LNCaP clone FGC (cell line): ENCODE results near the gene CA11.
"Not testable (repeated sequence)": the region's sequence is repeated elsewhere in the genome, so short reads cannot be mapped to it uniquely, and the experiment has no call there.

Experiments used
- DNase-seq: peaks from one replicate; pipeline ENCODE4 v3.0.0-alpha.2; 2011; ENCODE audit warnings: low read depth
- H3K4me3 ChIP-seq: 2 replicates; pipeline ENCODE4 v1.5.1; 2011; ENCODE audit warnings: mild to moderate bottlenecking, low read depth, low read length, control low read depth
- CTCF ChIP-seq: IDR thresholded peaks from 2 replicates; pipeline ENCODE4 v1.5.1; 2012; ENCODE audit warnings: mild to moderate bottlenecking; ENCODE audit not compliant: control insufficient read depth, insufficient read depth; ENCODE audit errors: extremely low read depth

CA11 gene

GRCh38 chr19:48659768-48660167 is 13.8 kb upstream of the CA11 start:
- no peak overlapping the region for H3K4me3 ChIP-seq
- no peak for DNase-seq
- TF ChIP-seq CTCF, result no peak

- no peak overlapping the region for H3K4me3 ChIP-seq
- no peak for TF ChIP-seq CTCF
Observed at GRCh38 chr19:48658483-48658882, 12.5 kb upstream of the CA11 start.

GRCh38 chr19:48657828-48658227 is 11.8 kb upstream of the CA11 start:
- DNase-seq, H3K4me3 ChIP-seq: not testable (repeated sequence)

More at GRCh38 chr19:48658483-48658882, 12.5 kb upstream of the CA11 start:
- no peak for DNase-seq

DNA sequence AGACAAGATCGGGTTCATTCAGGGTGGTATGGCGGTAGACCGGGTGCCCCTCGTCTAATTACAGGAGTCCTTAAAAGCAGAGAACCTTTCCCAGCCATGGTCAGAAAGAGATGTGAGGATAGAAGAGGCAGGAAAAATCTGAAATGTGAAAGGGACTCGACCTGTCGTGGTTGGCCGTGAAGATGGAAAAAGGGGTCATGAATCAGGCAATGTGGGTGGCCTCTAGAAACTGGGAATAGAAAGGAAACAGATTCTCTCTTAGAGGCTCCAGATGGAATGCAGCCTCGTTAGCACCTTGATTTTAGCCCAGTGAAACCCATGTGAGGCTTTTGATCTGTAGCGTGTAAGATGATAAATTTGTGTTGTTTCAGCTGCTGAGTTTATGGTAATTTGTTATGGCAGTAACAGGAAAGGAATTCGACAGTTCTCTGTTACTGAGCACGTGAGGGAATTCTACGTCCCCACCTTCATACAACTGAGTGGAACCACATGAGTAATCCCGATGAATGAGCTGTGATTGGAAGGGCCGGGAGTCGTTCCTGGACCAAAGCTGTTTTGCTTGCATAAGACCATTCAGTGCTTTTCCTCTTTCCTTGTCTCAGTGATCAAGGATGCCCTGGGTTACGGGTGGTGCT is 11.0 kb upstream of the CA11 start:
- no peak for DNase-seq
- H3K4me3 ChIP-seq, result no peak overlapping the region
- TF ChIP-seq CTCF, result no peak

- no peak for TF ChIP-seq CTCF
- no peak for DNase-seq
- H3K4me3 ChIP-seq, result no peak overlapping the region
Observed at GRCh38 chr19:48654299-48655059, 8.5 kb upstream of the CA11 start.

DNA sequence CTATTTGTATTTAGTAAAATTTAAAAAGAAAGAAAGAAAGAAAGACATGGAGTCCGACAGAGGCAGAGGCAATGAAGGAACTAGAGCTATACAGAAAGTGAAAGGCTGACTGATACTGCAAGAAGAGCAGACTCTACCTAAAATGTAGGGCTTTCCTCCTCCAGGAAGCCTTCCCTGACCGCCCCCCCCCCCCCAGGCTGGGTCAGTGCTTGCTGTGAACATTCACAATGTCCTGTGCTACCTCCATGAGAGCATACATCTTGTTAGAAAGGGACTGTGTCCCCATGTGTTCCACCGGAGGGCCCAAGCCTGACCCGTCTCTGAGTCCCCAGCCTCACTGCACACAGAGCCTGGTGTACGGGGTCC is 5.7 kb upstream of the CA11 start:
- TF ChIP-seq CTCF, result no peak
- no peak overlapping the region for H3K4me3 ChIP-seq
- DNase-seq, result no peak

DNA sequence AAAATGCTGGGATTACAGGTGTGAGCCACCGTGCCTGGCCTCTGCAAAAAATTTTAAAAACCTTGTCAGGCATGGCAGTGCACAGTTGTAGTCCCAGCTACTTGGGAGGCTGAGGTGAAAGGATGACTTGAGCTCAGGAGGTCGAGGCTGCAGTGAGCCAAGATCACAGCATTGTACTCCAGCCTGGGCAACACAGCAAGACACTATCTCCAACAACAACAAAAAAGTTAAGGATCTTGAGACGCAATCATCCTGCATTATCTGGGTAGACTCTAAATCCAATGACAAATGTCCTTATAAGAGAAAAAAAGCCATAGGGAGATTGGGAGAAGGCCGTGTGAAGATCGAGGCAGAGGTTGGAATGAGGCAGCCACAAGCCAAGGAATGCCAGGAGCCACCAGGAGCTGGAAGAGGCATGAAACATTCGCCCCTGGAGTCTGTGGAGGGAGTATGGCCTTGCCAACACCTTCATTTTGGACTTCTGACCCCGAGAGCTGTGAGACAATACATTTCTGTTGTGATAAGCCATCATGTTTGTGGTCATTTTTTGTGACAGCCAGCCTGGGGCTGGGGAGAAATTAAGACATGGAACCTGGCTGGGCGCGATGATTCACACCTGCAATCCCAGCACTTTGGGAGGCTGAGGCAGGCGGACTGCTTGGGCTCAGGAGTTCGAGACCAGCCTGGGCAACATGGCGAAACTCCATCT is 5.1 kb upstream of the CA11 start:
- TF ChIP-seq CTCF, result no peak
- no peak overlapping the region for H3K4me3 ChIP-seq
- DNase-seq, result no peak
